Activated gamma-delta T cell (primary cell): Measurements from ENCODE around the gene ZNF423.

Experiments used
- DNase-seq: peaks from one replicate; lab custom pipeline; 2025; lab: John Stamatoyannopoulos, UW

ZNF423 gene

DNA sequence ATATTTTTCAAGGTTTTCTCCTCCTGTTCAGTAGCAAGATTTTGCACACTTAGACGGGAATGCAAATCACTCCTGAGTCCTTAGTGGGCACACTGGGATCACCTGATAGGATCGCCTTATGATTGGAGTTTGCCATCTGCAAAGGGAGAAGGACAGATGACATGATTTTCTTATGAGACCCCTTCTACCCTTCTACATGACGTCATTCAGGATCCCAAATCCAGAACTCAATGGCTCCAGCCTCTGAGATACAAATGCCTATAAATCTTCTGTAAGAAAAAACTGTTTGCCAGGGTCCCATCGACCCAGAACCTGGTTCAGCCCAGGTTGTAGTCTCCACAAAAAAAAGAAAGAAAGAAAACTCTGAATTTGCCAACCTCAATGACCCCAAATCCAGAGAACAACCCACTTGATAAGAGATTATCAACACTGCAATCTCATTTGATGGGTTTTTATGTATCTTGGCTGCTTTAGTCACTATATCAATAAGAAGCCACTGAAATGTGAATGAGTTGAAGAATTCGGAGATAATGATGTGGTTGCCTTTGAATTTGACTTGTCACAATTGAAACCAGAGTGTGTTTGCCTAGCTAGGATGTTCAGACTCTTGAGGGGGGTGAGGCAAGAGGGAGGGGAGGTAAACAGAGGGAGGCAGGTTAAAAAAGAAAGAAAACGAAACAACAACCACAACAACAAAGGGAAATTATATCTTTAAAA lies 6.7 kb downstream of the ZNF423 start:
- DNase-seq: no peak

DNA sequence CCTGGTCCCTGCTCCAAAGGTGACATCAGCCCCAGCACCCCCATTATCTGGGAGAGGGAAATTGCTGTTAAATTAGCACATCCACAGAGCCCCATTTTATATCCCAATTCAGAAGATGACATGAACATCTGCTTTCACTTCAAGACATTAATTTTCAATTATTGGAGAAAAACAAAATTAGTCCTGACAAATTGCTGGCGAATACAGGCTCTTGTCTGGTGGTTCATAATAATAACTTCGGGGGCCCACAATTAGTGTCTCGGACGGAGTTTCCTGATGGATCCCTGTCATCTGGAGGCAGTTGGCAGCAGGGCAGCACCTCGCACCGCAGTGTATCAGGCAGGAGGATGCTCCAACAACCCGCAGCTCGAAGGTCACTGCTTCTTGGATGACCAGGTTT lies 7.4 kb downstream of the ZNF423 start:
- DNase-seq: no peak

- no peak for DNase-seq
Observed at GRCh38 chr16:49846800-49847199, 9.1 kb downstream of the ZNF423 start.

GRCh38 chr16:49844359-49844758 lies 11.6 kb downstream of the ZNF423 start:
- no peak for DNase-seq

- no peak for DNase-seq
Observed at GRCh38 chr16:49843758-49844157, 12.2 kb downstream of the ZNF423 start.

- DNase-seq: no peak
Observed at GRCh38 chr16:49842972-49843371, 12.9 kb downstream of the ZNF423 start.

- DNase-seq: no peak
Observed at GRCh38 chr16:49839017-49839825, 16.7 kb downstream of the ZNF423 start.

- no peak for DNase-seq
Observed at GRCh38 chr16:49838441-49839016, 17.4 kb downstream of the ZNF423 start.

DNA sequence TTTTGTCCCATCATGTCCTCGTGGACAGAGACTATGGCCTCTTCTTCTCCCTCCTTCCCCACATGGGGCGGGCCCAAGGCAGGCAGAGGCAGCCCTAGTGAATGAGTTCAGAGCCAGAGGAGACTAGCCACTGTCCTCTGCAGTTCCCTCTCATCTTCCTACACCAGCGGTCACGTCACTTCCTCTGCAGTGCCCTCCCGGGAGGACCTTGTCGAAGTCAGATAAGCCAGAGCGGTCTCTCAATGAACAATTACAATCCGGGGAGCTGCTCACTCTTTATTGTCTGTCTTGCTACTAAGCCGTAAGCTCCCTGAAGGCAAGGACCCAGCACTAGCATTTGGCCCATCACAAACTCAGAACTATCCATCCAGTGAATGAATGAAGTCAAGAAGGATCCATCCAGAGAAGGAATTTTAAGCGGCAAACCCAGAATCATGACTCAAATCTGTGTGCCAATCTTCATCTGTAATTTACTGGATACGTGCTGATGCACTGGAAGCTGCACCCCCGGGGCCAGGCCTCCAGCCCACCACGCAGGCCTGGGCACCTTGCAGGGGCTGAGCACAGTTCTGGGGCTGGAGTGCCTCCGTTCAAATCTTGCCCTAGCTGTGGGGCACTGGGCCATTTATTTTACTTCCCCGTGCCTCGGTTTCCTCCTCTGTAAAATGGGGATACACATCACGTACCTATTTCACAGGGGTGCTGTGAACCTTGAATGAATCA lies 18.1 kb downstream of the ZNF423 start:
- DNase-seq: no peak

GRCh38 chr16:49836668-49837067 lies 19.2 kb downstream of the ZNF423 start:
- DNase-seq: no peak

DNA sequence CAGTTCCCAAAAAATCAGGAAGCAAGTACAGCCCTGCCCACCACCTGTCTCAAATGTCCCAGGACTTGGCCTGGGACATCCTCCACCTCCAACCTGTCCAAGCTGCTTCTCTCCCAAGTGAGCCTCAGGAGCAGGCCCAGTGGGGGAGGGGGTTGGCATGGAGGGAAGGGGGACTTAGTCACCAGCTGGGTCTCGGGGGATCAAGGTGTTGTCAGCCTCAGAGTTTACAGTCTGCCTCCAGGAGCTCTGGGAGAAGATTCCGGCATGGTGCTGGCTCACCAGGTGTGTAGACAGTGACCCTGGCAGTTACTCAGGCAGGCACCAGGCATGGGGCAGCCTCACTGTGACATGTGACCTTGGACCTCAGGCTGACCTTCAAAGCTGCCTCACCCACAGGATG lies 19.7 kb downstream of the ZNF423 start:
- no peak for DNase-seq

DNA sequence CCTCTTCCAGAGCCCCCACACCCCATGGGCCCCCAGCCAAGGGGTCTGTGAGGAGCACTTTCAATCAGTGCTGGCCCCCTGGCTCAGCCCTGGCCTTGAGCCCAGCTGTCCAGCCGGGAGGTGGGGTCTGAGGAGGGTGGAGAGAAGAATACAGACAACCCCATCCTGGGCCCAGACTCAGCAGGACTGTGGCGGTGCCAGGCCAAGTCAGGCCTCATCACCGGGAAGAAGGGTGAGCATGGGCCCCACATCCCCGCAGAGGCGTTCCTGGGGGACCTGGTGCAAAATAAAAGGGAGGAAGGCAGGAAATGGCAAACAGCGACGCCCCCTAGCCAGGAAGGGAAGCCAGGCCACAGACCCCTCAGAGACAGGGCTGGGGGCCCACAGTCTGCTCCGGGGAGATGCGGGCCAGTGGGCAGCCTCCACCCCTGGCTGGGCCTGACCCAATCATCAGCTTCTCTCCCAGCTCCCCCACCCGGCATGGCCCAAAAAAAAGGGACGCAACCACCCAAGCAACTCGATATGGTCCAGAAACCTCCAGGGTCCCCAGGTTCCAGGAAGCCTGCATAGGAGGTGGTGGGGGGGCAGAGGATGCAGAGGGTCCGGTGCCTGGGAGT lies 20.6 kb downstream of the ZNF423 start:
- DNase-seq: no peak

- DNase-seq: no peak
Observed at GRCh38 chr16:49834531-49835151, 21.3 kb downstream of the ZNF423 start.

DNA sequence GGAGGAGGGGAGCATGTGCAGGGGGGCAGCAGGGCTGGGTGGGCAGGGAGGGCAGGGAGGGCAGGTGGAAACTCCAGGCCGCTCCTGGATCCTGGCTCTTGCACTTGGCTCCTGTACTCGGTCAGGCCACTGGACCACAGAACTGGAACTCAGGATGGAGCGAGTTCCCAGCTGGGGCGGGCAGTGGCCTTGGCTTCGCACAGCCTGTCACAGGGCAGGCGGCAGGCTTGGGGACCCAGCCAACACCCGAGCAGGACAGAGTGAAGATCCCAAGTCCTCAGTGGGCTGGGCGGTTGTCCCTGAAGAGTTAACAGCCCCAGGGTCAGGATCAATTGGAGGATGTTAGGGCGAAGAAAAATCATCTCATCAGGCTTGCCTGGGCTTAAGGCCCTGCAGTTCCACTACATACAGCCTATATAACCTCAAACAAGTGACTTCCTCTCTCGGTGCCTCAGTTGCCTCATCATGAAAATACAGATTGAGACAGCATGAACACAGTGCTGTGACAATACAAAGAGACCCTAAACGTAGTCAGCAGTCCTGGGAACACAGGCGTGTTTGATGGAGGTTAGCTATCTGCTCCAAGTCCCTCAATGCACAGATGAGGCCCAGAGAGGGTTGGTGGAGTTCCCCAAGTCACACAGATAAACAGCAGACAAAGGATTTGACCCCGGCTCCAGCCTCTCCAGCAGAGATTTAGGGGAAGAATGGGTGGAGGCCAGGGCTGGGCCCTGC lies 21.9 kb downstream of the ZNF423 start:
- DNase-seq: no peak

GRCh38 chr16:49833085-49833484 lies 22.8 kb downstream of the ZNF423 start:
- DNase-seq: no peak

DNA sequence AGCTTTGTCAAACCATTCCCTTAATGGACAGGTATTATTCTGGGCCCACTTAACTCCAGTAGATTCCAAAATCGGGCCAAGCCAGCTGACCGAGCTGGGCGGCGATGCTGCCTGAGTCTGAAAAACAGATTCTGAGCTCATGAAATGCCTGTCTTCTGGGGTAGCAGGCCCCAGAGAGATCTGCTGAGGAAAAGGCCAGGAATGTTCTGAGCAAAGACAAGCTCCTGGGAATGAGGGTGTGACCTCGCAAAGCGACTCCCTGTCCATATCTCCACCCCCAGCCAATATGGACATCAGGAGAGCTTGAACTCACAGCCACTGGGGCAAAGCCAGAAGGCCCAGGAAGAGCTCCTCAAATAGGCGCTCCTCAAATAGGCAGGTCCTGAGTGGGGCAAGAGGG lies 23.7 kb downstream of the ZNF423 start:
- DNase-seq: no peak

- DNase-seq: no peak
Observed at GRCh38 chr16:49830873-49831272, 25.0 kb downstream of the ZNF423 start.

DNA sequence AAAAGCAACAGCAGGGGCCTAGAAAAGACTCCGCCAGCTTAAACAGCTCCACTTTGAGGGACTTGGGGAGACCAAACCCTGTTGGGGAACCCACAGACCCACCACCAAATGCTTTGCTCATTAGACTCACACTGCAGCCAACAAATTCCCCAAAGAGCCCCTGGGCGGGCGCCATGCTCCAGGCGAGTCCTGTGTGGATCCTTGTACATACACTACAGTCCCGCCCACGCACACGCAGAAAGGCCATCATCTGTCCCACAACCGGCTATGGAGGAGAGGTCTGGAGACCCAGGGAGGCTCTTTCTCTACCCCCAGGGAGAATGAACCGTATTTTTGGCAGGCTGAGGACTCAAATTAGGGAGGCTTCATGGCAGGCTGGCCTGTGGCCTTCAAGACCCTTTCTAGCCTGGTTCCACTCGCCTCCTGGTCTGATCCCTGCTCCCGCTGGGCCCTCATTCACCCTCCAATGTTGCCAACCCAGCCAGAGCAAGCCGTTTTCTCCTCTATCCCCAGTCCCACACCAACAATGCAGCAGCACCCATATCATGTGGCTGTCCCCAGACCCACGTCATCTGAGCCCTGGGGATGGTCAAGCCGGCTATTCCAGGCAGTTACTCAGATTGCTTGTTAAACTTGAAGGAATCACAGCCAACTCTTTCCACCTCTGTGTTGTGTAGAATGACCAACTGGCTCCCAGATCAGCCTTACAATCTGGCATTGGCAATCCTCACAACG lies 27.2 kb downstream of the ZNF423 start:
- no peak for DNase-seq

DNA sequence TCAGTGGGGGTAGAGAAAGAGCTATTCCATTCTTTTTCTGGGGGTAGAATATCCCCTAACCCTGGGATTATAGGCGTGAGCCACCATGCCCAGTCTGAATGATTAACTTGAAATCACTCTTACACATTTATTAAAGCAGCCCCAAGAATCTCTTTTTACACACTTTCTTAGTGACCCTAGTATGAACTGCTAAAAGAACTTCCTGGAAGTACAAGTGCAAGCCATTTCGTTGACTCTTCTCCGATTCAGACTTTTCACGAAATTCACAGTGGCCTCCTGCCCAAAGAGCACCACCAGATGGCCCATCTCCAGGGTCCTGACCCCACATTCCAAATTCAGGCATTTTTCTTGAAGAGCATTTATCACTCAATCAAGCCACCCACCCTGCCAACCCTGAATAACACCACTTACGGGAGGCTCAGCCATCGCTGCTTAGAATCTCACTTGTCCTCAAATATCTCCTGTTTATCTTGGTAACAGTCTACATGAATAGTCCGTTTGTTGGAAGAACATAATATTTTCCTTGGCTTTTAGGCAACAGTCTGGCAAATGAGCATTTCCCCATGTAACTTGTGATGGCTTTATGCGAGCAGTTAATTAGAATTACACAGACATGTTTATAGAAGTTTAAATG lies 28.0 kb downstream of the ZNF423 start:
- no peak for DNase-seq

DNA sequence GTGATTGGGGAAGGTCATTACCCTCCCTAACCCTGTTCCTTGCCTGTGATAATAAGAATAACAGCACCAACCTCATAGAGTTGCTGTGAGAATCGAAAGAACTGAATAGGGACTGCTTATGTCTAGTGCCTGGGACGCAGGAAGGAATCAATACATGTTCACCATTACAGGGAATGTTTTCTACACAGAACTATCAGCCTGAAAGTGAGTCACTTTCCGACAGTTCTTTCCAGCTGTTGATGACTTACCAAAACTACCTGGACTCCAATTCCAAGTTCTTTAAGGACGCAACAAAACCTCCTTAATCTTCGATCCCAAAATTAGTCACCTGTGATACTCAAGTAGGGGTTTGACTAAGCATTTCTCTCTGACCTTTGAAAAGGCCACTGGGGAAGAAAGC lies 29.4 kb downstream of the ZNF423 start:
- DNase-seq: no peak
